ENCODE measurements around the gene WDR76.

WDR76 gene

GRCh38 chr15:43879386-43880355 lies 52.9 kb downstream of the WDR76 start:
- DNase-seq = no peak

- no peak for DNase-seq
Measured at GRCh38 chr15:43880406-43881194, 53.8 kb downstream of the WDR76 start.

- DNase-seq = no peak
Measured at GRCh38 chr15:43881245-43881644, 54.4 kb downstream of the WDR76 start.

- no peak for DNase-seq
Measured at GRCh38 chr15:43881944-43882343, 55.1 kb downstream of the WDR76 start.

- DNase-seq = no peak
Measured at GRCh38 chr15:43883571-43883970, 56.8 kb downstream of the WDR76 start.

GRCh38 chr15:43886558-43886957 lies 59.8 kb downstream of the WDR76 start:
- DNase-seq = no peak

GRCh38 chr15:43887901-43888300 lies 61.1 kb downstream of the WDR76 start:
- no peak for DNase-seq

- no peak for DNase-seq
Measured at GRCh38 chr15:43889042-43889441, 62.2 kb downstream of the WDR76 start.

- DNase-seq = no peak
Measured at GRCh38 chr15:43893956-43894355, 67.2 kb downstream of the WDR76 start.

GRCh38 chr15:43895586-43895985 lies 68.8 kb downstream of the WDR76 start:
- DNase-seq = no peak

- no peak for DNase-seq
Measured at GRCh38 chr15:43896543-43896942, 69.7 kb downstream of the WDR76 start.

GRCh38 chr15:43898891-43899290 lies 72.1 kb downstream of the WDR76 start:
- no peak for DNase-seq

- DNase-seq = no peak
Measured at GRCh38 chr15:43899928-43900327, 73.1 kb downstream of the WDR76 start.

GRCh38 chr15:43900996-43901395 lies 74.2 kb downstream of the WDR76 start:
- no peak for DNase-seq

GRCh38 chr15:43901495-43901894 lies 74.7 kb downstream of the WDR76 start:
- DNase-seq = no peak

- DNase-seq = peak; percentile 67
Measured at GRCh38 chr15:43903864-43904290, 77.1 kb downstream of the WDR76 start.

- no peak for DNase-seq
Measured at GRCh38 chr15:43905755-43906154, 79.0 kb downstream of the WDR76 start.

GRCh38 chr15:43908516-43909050 lies 81.8 kb downstream of the WDR76 start:
- DNase-seq = no peak

- no peak for DNase-seq
Measured at GRCh38 chr15:43911235-43911781, 84.5 kb downstream of the WDR76 start.

GRCh38 chr15:43912208-43912607 lies 85.4 kb downstream of the WDR76 start:
- no peak for DNase-seq

- DNase-seq = no peak
Measured at GRCh38 chr15:43913026-43913780, 86.4 kb downstream of the WDR76 start.

GRCh38 chr15:43913941-43914340 lies 87.1 kb downstream of the WDR76 start:
- no peak for DNase-seq

All from stimulated activated CD4-positive, alpha-beta T cell treated with anti-CD3 and anti-CD28 coated beads, Interleukin-2, amount 100 ng/mL, for 48 hours (primary cell).